ENCODE data around the gene ZNF789. TPM values are rescaled to one million over a fixed set of nuclear protein-coding genes. Genes with fewer than 3 reads are reported as not detected.

The ZNF789 gene
- total and polyA plus RNA-seq, 9 of the 15 experiments (the other 6 are each of a cell fraction or from before 2014, with no cell fraction given) = 6.1 to 57.0 (median 24.8) TPM

- TF ChIP-seq PBX2 (CRISPR knock-in tag; IDR thresholded peaks at IDR 0.05; ENCODE audit: low read depth) = peak; percentile 15; the same call in 1 of the 2 replicates
- TF ChIP-seq PBX2 (tag; conservative IDR thresholded peaks at IDR 0.05; ENCODE audit: low read depth) = peak; percentile 86
- TF ChIP-seq KAT7 (CRISPR knock-in tag; IDR thresholded peaks at IDR 0.05; ENCODE audit: borderline replicate concordance) = no peak
- TF ChIP-seq, protein P1, sequence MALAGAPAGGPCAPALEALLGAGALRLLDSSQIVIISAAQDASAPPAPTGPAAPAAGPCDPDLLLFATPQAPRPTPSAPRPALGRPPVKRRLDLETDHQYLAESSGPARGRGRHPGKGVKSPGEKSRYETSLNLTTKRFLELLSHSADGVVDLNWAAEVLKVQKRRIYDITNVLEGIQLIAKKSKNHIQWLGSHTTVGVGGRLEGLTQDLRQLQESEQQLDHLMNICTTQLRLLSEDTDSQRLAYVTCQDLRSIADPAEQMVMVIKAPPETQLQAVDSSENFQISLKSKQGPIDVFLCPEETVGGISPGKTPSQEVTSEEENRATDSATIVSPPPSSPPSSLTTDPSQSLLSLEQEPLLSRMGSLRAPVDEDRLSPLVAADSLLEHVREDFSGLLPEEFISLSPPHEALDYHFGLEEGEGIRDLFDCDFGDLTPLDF (CRISPR knock-in tag; IDR thresholded peaks at IDR 0.05) = no peak; the same call in 1 of the 2 replicates
- peak; percentile 96 for TF ChIP-seq RBFOX2 (IDR thresholded peaks at IDR 0.05; ENCODE audit: low read depth, low read length)
- TF ChIP-seq ZNF445 (CRISPR knock-in tag; IDR thresholded peaks at IDR 0.05; ENCODE audit: low read depth) = 0 out of 2 replicates have a peak, but pooled peaks have one; percentile 37
- 0 out of 2 replicates have a peak, but pooled peaks have one; percentile 53 for TF ChIP-seq ZNF212 (CRISPR knock-in tag; IDR thresholded peaks at IDR 0.05)
- 0 out of 2 replicates have a peak, but pooled peaks have one; percentile 40 for TF ChIP-seq ZNF449 (CRISPR knock-in tag; IDR thresholded peaks at IDR 0.05)
- 0 out of 2 replicates have a peak, but pooled peaks have one; percentile 42 for TF ChIP-seq ARID3B (CRISPR knock-in tag; IDR thresholded peaks at IDR 0.05; ENCODE audit: borderline replicate concordance)
- TF ChIP-seq NR2C1 (IDR thresholded peaks at IDR 0.05) = peak; percentile 79
- TF ChIP-seq NR2C1 (tag; IDR thresholded peaks at IDR 0.05) = no peak
- TF ChIP-seq STAG1 (CRISPR knock-in tag; IDR thresholded peaks at IDR 0.05; ENCODE audit: borderline replicate concordance) = no peak
- no peak for TF ChIP-seq ZNF124 (CRISPR knock-in tag; IDR thresholded peaks at IDR 0.05)
- TF ChIP-seq ZNF311 (CRISPR knock-in tag; IDR thresholded peaks at IDR 0.05) = no peak
- no peak for TF ChIP-seq HDGF (IDR thresholded peaks at IDR 0.05)
- TF ChIP-seq ZNF77 (CRISPR knock-in tag; IDR thresholded peaks at IDR 0.05) = no peak
- TF ChIP-seq NFE2 (IDR thresholded peaks at IDR 0.05; ENCODE audit: low read depth) = no peak
- no peak for TF ChIP-seq ZSCAN32 (CRISPR knock-in tag; IDR thresholded peaks at IDR 0.05)
- TF ChIP-seq, protein P2, sequence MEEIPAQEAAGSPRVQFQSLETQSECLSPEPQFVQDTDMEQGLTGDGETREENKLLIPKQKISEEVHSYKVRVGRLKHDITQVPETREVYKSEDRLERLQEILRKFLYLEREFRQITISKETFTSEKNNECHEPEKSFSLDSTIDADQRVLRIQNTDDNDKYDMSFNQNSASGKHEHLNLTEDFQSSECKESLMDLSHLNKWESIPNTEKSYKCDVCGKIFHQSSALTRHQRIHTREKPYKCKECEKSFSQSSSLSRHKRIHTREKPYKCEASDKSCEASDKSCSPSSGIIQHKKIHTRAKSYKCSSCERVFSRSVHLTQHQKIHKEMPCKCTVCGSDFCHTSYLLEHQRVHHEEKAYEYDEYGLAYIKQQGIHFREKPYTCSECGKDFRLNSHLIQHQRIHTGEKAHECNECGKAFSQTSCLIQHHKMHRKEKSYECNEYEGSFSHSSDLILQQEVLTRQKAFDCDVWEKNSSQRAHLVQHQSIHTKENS (CRISPR knock-in tag; IDR thresholded peaks at IDR 0.05) = no peak
These were observed at the start of gene ZNF789 (continued) for GRCh38 chr7:99472561-99473314.

All from K562 (cell line).